GM10266 (cell line): Measurements from ENCODE around the gene FOCAD.
"Not testable (repeated sequence)": the region's sequence is repeated elsewhere in the genome, so short reads cannot be mapped to it uniquely, and the experiment has no call there.

ENCODE experiments used
- DNase-seq: peaks from one replicate; pipeline ENCODE4 v3.0.0; 2012; ENCODE audit errors: extremely low spot score
- TF ChIP-seq, protein P1 (sequence below): IDR thresholded peaks from 2 replicates; pipeline ENCODE4 v1.5.1; 2012; ENCODE audit warnings: mild to moderate bottlenecking, low read depth; ENCODE audit not compliant: control insufficient read depth, insufficient read depth; ENCODE audit errors: missing control alignments

FOCAD gene

DNA sequence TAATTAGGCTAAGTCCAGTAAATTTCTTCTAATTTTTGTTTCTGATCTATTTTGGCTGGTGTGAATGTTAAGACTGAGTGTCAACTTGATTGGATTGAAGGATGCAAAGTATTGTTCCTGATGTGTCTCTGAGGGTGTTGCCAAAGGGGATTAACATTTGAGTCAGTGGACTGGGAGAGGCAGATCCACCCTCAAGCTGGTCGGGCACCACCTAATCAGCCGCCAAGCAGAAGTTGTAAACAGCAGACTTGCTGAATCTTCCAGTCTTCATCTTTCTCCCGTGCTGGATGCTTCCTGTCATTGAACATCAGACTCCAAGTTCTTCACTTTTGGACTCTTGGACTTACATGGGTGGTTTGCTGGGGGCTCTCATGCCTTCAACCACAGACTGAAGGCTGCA is 40.4 kb upstream of the FOCAD start:
- no peak for DNase-seq
- TF ChIP-seq, protein P1, sequence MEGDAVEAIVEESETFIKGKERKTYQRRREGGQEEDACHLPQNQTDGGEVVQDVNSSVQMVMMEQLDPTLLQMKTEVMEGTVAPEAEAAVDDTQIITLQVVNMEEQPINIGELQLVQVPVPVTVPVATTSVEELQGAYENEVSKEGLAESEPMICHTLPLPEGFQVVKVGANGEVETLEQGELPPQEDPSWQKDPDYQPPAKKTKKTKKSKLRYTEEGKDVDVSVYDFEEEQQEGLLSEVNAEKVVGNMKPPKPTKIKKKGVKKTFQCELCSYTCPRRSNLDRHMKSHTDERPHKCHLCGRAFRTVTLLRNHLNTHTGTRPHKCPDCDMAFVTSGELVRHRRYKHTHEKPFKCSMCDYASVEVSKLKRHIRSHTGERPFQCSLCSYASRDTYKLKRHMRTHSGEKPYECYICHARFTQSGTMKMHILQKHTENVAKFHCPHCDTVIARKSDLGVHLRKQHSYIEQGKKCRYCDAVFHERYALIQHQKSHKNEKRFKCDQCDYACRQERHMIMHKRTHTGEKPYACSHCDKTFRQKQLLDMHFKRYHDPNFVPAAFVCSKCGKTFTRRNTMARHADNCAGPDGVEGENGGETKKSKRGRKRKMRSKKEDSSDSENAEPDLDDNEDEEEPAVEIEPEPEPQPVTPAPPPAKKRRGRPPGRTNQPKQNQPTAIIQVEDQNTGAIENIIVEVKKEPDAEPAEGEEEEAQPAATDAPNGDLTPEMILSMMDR, result no peak

DNA sequence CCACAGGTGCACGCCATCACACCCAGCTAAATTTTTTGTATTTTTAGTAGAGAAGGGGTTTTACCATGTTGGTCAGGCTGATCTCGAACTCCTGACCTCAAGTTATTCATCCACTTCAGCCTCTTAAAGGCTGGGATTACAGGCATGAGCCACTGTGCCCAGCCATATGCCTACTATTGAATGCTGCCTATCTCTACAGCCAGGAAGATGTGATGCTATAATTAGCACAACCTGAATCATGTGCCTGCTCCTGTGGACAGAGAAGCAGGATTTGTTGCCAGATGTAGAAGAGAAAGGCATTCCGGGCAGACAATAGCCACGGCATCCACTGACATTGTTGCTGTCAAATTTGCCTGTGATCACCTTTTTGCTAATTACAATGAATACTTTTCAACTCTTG is 37.4 kb upstream of the FOCAD start:
- DNase-seq, result no peak

DNA sequence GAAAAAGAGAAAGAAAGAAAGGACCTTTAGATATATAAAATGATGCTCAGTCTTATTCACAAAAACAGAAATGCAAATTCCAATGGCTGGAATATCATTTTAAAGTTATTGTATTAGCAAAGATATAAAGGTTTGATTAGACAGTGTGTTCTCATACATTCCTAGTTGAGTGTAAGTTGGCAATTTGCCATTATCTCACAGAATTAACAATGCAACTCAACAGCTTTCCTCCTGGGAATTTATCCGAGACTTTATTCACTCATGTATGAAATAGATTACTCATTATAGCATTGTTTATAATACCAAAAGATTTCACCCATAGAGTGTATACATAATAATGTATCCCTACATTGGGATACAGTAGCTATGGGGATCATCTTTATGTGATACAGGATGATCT is 34.7 kb upstream of the FOCAD start:
- TF ChIP-seq, protein P1, result no peak
- no peak for DNase-seq

More for the DNA sequence above, 37.4 kb upstream of the FOCAD start:
- TF ChIP-seq, protein P1, result no peak

DNA sequence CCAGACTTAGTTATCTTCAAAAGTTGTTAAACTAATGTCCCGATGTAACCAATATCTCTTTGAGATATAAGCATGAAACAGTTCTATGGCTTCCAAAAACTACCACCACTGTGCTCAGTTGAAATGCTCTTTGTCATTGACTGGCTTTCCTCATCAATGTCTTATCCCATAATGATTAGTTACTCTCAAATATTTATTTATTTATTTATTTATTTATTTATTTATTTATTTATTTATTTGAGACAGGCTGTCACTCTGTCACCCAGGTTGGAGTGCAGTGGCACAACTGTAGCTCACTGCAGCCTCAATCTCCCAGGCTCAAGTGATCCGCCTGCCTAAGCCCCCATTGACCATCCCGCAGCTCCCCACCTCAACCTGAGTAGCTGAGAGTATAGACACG is 33.7 kb upstream of the FOCAD start:
- DNase-seq, result no peak
- TF ChIP-seq, protein P1, result no peak

DNA sequence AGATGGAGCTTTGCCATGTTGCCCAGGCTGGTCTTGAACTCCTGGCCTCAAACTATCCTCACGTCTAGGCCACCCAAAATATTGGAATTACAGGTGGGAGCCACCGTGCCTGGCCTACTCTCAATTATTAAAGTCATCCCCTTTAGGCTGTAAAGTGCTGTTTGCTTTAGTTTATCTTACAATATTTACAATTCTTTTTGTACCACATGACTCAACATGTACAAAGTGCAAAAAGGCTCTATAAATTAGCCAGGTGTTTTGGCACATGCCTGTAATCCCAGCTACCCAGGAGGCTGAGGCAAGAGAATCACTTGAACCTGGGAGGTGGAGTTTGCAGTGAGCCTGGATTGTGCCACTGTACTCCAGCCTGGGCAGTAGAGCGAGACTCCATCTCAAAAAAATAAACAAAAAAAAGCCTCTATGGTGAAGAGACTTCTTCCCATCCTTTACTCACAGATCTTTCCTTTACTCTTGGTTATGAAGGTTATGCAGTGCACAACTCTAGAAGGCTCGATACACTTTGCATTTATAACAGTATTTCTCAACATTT is 33.2 kb upstream of the FOCAD start:
- TF ChIP-seq, protein P1, result no peak
- no peak for DNase-seq

DNA sequence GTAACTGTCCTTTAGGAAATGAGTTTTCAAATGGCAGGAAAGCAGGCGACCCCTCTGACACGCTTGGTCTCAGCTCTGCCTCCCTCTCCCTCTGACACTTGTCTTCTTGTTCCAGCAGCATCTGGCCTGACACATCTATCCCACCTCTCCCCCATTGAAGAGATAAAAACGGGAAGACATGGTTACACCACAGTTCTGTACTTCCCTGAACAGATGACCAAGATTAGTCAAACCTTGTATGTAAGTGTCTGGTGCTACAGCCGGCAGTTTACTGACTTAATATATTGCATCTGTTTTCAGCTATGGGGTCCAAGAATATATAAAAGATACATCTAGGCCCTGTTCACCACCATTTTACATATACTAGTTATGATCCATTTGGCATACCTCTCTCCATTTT is 32.1 kb upstream of the FOCAD start:
- TF ChIP-seq, protein P1, result no peak

DNA sequence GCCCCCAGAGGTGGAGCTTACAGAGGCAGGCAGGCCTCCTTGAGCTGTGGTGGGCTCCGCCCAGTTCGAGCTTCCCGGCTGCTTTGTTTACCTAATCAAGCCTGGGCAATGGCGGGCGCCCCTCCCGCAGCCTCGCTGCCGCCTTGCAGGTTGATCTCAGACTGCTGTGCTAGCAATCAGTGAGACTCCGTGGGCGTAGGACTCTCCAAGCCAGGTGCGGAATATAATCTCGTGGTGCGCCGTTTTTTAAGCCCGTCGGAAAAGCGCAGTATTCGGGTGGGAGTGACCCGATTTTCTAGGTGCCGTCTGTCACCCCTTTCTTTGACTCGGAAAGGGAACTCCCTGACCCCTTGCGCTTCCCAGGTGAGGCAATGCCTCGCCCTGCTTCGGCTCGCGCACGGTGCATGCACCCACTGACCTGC is 25.8 kb upstream of the FOCAD start:
- not testable (repeated sequence) for DNase-seq

More for the DNA sequence above, 32.1 kb upstream of the FOCAD start:
- no peak for DNase-seq
